IPS-18c (cell line): ENCODE measurements around the gene FAM174C.
"Not testable (repeated sequence)": the region's sequence is repeated elsewhere in the genome, so short reads cannot be mapped to it uniquely, and the experiment has no call there.

Source experiments
- H3K4me3 ChIP-seq: 2 replicates; pipeline ENCODE4 v1.7.0; 2013; ENCODE audit warnings: low read depth, mild to moderate bottlenecking, low read length, moderate library complexity; ENCODE audit not compliant: insufficient read depth
- H3K9me3 ChIP-seq: one replicate; pipeline ENCODE4 v1.6.1; 2013; ENCODE audit warnings: mild to moderate bottlenecking, low read length, moderate library complexity; ENCODE audit not compliant: control insufficient read depth, insufficient read depth

The FAM174C gene

GRCh38 chr19:1313695-1314613 is 38.6 kb downstream of the FAM174C start:
- no peaks in the 10 kb centered on the region for H3K9me3 ChIP-seq
- H3K4me3 ChIP-seq = no peak overlapping the region

GRCh38 chr19:1315470-1316166 is 40.3 kb downstream of the FAM174C start:
- H3K4me3 ChIP-seq = peak overlapping the region; percentile 41
- H3K9me3 ChIP-seq = no peaks in the 10 kb centered on the region

- Histone ChIP-seq H3K9me3 (no peaks in the 10 kb centered on the region), H3K4me3 (no peak overlapping the region)
These were observed 41.1 kb downstream of the FAM174C start for GRCh38 chr19:1316466-1316865.

- Histone ChIP-seq H3K9me3 (no peaks in the 10 kb centered on the region), H3K4me3 (no peak overlapping the region)
These were observed 42.1 kb downstream of the FAM174C start for GRCh38 chr19:1317274-1318003.

GRCh38 chr19:1318678-1319471 is 43.5 kb downstream of the FAM174C start:
- Histone ChIP-seq H3K9me3 (no peaks in the 10 kb centered on the region), H3K4me3 (no peak overlapping the region)

- H3K4me3 ChIP-seq, H3K9me3 ChIP-seq: not testable (repeated sequence)
These were observed 44.9 kb downstream of the FAM174C start for GRCh38 chr19:1320282-1320650.

GRCh38 chr19:1321539-1321938 is 46.2 kb downstream of the FAM174C start:
- H3K4me3 ChIP-seq = no peak overlapping the region
- H3K9me3 ChIP-seq = no peaks in the 10 kb centered on the region

GRCh38 chr19:1322198-1322981 is 47.1 kb downstream of the FAM174C start:
- H3K9me3 ChIP-seq = no peaks in the 10 kb centered on the region
- no peak overlapping the region for H3K4me3 ChIP-seq

GRCh38 chr19:1324249-1324805 is 49.0 kb downstream of the FAM174C start:
- no peaks in the 10 kb centered on the region for H3K9me3 ChIP-seq
- peak overlapping the region; percentile 56; the same call in 1 of the 2 replicates for H3K4me3 ChIP-seq

GRCh38 chr19:1324806-1325567 is 49.7 kb downstream of the FAM174C start:
- H3K9me3 ChIP-seq = no peaks in the 10 kb centered on the region
- H3K4me3 ChIP-seq = peak overlapping the region; percentile 56

- Histone ChIP-seq H3K9me3 (no peaks in the 10 kb centered on the region), H3K4me3 (peak overlapping the region; percentile 56)
These were observed 50.4 kb downstream of the FAM174C start for GRCh38 chr19:1325568-1326294.

- Histone ChIP-seq H3K4me3 (no peak overlapping the region), H3K9me3 (no peaks in the 10 kb centered on the region)
These were observed 51.8 kb downstream of the FAM174C start for GRCh38 chr19:1327125-1327524.
